ENCODE measurements around the gene STK24. TPM values are rescaled to one million over a fixed set of nuclear protein-coding genes. Genes with fewer than 3 reads are reported as not detected.

Gene STK24
- total and polyA plus RNA-seq, 10 of the 15 experiments (the other 5 are each of a cell fraction or from before 2014, with no cell fraction given): 7.5 to 115 (median 52.9) TPM

GRCh38 chr13:98442391-98443230, 134.3 kb downstream of the STK24 start (continued):
- TF ChIP-seq, protein P1, sequence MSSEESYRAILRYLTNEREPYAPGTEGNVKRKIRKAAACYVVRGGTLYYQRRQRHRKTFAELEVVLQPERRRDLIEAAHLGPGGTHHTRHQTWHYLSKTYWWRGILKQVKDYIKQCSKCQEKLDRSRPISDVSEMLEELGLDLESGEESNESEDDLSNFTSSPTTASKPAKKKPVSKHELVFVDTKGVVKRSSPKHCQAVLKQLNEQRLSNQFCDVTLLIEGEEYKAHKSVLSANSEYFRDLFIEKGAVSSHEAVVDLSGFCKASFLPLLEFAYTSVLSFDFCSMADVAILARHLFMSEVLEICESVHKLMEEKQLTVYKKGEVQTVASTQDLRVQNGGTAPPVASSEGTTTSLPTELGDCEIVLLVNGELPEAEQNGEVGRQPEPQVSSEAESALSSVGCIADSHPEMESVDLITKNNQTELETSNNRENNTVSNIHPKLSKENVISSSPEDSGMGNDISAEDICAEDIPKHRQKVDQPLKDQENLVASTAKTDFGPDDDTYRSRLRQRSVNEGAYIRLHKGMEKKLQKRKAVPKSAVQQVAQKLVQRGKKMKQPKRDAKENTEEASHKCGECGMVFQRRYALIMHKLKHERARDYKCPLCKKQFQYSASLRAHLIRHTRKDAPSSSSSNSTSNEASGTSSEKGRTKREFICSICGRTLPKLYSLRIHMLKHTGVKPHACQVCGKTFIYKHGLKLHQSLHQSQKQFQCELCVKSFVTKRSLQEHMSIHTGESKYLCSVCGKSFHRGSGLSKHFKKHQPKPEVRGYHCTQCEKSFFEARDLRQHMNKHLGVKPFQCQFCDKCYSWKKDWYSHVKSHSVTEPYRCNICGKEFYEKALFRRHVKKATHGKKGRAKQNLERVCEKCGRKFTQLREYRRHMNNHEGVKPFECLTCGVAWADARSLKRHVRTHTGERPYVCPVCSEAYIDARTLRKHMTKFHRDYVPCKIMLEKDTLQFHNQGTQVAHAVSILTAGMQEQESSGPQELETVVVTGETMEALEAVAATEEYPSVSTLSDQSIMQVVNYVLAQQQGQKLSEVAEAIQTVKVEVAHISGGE (CRISPR knock-in tag; IDR thresholded peaks at IDR 0.05): no peak
- TF ChIP-seq TAF1 (IDR thresholded peaks at IDR 0.05; ENCODE audit: borderline replicate concordance, low read depth, low read length) (no peak), TBL1XR1 (IDR thresholded peaks at IDR 0.05; ENCODE audit: low read depth, low read length) (no peak), CREB1 (IDR thresholded peaks at IDR 0.05; ENCODE audit: low read depth) (no peak), SUPT20H (IDR thresholded peaks at IDR 0.05; ENCODE audit: borderline replicate concordance, control insufficient read depth, low read depth, low read length) (no peak)
- TF ChIP-seq, protein P2, sequence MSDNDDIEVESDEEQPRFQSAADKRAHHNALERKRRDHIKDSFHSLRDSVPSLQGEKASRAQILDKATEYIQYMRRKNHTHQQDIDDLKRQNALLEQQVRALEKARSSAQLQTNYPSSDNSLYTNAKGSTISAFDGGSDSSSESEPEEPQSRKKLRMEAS (IDR thresholded peaks at IDR 0.05; ENCODE audit: low read depth, low read length): no peak
